ENCODE measurements around the gene MLC1.

MLC1 gene

DNA sequence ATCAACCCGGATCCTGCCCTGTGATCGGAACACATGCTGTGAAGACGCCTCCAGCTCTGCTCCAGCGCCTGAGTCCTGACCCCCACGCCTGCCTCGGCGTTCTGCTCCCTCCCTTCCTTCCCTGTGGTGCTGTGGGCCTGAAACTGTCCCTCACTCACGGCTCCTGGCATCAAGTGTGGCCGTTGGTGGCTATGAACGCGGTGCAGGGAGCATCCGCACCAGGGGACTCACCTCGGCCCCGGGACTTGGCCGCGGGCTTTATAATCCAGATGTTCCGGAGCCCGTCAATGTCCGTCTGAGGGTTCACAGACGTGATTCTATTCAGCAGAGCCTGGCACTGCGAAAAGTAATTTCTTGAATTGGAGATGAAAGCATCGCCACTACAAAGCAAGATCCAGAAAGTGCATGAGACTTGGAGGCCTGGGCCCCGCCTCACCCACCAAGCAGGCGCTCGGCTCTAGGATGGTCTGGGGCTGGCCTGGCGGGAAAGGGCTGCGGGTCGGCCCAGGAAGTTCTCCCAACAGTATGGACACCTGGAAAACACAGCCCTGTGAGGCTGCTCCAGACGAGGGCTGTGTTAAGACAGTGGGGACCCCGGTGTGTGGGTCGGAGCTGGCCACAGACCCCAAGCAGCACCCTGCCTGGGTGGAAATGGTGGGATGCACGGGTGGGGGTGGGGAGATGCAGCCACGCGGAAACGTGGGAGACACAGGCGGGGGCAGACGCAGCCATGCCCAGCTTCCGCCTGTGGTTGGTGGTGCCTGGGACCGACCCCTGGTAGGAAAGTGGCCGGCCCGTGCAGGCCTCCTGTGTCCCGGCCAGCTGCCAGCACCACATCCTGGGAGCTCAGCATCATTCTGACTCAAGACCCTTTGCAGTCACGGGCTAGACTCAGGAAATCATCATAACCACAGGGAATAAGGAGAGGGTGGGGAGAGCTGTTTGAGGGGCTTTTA is 50.8 kb downstream of the MLC1 start:
- DNase-seq = peak; percentile 55 to 60

DNA sequence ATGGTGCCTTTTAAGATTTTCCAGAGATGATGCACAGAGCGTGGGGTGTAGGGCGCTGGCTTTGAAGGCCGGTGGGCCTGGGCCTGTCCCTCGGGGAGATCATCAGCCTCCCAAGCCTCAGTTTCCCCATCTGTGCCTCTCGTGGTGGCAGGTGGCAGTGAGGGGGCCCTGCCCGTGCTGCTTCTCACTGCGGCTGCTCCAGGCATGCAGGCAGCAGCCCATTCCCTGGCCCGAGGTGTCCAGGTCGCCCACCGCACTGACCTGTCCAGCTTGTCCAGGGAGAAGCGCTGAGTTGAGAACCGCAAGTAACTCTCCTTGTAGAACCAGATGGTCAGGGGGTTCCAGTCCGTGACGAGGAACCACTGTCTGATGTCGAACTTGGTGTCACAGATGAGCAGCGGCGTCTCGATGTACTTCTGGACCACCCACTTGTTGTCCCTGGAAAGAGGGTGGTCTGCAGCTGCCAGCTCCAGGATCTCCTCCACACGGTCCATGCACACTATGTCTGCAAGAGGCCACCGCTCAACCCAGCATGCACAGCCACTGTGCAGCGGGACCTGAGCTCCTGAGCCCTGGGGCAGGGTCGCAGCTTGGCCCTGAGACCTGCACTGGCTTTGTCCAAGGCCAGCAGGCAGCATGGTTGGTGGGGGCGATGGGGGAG is 52.2 kb downstream of the MLC1 start:
- no peak for DNase-seq

DNA sequence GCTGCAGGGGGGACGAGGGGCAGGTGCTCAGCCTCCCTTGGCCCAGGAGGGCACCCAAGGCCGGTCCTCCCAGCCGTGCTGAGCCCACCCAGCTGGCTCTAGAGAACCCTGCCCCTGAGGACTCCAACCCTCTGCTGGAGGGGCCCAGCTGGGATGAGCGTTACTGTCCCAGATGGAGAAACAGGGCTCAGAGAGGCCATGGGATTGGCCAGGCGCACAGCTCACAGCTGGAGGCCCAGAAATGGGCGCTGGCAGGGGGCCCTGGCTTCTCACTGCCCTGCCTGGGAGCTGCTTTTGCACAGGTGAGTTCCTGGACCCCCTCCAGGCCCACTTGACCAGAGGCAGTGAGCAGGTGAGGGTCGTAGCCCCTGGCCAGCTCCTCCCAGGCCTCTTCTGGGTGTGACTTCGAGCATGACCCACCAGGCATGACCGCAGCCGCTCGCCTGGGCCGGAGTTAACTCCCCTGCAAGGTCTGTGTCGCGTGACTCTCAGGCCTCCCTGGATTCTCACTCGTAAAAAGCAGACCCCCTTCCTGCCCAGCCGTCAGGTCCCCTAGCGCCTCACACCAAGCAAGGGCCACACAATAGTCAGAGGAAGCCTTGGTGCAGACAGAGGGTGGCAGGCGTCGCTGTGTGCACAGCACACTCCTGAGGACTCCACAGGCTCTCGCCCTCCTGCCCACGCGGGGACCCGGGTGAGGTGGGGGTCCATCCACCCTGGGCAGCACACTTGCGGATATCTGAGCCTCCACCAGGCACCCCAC is 52.9 kb downstream of the MLC1 start:
- no peak for DNase-seq

DNA sequence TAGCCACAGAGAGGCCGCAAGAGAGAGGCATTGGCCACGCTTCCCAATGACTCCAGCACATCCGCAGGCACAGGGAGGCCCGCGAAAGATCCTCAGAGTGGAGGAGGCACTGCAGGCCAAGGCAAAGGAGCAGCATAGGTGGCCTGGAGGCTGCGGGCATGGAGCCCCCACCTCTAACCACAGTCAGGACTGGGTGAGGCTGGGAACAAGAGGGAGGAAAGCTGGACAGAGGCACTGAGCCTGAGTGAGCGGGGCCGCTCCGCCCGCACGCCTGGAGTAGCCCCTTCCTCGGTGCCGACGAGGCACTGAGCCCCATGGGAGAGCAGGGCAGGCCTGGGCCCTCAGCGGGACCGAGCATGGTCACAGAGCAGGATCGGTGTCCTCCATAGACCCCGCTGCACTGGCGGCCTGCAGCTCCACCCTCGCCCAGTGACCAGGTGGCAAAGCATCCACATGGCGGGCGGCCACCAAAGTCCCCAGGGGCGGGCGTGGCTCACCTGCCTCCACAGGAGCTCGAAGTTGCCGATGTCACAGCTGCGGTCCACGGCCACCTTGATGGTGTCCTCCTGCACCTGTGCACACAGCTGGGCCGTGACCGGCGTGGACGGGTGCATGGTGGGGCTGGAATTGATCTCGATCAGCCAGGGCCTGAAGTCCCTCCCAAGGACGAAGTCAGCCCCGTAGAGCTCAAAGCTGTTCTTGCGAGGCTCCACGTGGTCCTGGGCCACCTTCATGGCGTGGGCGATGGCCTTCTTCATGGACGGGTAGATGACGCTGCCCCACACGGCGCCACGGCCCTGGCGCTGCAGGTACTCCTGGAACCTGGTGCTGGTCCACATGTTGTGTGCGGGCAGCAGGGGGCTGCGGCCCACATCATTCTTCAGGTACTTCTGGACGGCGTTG is 53.8 kb downstream of the MLC1 start:
- DNase-seq = no peak

DNA sequence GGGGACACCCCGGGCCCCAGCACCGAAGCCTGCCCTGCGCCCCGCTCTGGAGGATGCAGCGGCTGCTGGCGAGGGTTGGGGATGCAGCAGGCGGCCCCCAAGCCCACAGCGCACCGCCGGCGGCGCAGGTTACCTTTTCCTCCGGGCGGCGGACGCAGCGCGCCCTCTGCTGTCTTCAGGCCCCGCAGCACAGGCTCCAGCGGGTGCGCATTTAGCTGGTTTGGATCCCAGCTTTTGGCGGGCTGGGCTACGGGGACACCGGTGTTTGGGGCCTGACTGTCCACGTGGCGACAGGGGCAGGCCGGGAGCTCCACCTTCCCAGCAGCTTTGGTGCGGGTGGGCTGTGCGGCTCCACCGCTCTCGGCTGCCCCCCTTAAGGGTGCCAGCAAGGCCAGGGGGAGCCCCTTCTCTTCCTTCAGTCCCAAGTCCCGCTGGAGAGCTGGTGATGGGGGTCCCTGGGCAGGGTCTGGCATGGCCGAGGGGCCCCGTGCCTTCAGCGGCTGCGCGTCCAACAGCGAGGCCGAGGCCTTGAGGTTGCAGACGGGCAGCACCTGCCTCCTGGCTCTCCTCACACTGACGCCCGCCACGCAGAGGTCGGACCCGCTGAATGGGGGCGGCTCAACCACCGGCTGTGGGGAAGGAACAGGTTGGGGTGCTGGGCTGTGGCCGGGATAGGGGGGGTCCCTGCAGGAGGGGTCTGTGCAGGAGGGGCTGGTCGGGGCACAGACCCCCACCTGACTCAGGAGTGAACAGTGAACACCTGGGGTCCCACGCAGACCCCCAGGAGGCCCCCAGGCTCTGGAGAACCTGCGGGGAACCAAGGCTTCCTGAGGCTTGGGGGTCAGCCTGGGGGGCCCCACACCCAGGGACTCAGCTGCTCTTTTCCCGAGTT is 54.7 kb downstream of the MLC1 start:
- peak; percentile 57 to 61 for DNase-seq

DNA sequence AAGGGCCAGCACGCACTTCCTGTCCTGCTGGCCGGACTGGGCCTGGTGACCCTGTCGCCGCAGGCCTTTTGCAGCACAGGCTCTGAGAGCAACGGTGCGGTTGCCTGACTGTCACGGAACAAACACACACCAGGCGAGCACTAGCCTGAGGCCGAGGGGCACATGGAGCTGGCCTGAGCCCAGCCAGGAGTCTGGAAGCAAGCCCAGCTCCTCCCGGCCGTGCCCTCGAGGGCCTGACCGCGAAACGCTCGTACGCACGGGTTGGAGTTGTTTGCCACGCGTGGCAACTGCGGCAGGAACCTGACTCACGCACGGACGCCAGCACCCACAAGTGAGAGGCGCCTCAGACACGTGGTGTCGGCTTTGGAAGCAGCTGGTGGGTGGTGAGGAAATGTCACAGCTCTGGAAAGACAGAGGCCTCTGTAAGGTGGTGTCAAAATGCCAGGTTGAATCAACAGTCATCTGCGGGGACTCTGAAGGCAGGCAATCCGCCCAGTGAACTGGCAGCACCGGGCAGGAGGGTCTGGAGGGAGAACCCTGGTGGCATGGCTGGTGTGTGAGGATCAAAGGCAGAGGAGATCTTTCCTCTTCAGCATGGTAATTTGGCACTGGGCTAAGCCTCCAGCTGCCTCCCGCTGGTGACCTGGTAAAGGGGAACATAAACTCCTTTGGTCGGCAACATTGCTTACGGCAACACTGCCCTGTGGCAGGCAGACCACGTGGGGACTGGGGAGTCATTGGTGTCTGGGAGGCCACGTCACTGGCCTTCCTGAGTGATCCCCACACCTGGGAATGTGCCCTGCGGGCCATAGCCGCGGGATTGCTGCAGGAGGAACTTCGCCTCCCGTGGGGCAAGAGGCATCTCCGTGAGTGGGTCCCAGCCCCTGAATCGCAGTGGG is 57.3 kb downstream of the MLC1 start:
- no peak for DNase-seq

DNA sequence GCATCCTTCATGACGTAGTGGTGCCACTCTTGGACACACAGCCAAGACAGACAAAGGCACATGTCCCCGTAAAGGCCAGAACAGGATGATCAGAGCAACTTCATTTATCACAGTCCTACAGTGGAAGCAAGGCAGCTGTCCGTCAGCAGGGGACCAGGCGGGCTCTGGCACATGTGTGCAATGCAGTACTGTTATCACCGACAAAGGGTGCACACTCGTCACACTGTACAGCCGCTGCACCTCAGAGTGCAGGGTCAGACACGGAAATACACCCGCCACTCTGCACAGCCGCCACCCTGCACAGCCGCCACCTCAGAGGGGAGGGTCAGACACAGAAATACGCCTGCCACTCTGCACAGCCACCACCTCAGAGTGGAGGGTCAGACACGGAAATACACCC is 59.2 kb downstream of the MLC1 start:
- no peak for DNase-seq

DNA sequence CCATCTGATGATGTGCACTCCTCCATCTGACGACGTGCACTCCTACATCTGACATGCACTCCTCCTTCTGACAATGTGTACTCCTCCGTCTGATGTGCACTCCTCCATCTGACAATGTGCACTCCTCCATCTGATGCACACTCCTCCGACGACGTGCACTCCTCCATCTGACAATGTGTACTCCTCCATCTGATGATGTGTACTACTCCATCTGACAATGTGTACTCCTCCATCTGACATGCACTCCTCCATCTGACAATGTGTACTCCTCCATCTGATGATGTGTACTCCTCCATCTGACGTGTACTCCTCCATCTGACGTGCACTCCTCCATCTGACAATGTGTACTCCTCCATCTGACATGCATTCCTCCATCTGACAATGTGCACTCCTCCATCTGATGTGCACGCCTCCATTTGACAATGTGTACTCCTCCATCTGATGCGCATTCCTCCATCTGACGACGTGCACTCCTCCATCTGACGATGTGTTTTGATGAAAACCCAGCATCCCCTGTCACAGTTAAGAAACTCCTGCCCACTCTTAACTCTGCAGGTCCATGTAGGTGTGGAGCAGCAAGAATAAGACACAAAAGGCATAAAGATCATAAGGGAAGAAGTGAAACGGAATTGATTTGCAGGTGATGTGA is 62.9 kb downstream of the MLC1 start:
- no peak for DNase-seq

DNA sequence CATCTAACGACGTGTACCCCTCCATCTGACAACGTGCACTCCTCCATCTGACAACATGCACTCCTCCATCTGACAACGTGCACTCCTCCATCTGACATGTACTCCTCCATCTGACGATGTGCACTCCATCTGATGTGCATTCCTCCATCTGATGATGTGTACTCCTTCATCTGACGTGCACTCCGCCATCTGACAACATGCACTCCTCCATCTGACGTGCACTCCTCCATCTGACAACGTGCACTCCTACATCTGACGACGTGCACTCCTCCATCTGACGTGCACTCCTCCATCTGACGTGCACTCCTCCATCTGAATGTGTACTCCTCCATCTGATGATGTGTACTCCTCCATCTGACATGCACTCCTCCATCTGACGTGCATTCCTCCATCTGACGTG is 64.6 kb downstream of the MLC1 start:
- DNase-seq = no peak

DNA sequence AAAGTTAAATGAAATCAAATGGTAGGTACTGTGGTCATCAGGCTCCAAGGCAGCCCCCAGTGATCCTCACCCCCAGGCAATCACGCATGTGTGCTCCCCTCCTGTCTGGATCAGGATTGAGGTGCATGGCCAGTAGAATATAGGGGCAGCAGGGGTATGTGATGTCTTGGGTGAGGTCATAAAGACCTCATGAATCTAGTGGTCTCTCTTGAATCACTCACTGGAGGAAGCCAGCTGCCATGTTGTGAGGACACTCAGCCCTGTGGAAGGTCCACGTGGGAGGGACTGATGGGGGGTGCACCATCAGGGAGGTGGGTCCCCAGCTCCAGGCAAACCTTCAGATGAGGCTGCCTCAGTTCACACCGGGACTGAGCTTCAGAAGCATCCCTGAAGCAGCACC is 65.9 kb downstream of the MLC1 start:
- DNase-seq = no peak

DNA sequence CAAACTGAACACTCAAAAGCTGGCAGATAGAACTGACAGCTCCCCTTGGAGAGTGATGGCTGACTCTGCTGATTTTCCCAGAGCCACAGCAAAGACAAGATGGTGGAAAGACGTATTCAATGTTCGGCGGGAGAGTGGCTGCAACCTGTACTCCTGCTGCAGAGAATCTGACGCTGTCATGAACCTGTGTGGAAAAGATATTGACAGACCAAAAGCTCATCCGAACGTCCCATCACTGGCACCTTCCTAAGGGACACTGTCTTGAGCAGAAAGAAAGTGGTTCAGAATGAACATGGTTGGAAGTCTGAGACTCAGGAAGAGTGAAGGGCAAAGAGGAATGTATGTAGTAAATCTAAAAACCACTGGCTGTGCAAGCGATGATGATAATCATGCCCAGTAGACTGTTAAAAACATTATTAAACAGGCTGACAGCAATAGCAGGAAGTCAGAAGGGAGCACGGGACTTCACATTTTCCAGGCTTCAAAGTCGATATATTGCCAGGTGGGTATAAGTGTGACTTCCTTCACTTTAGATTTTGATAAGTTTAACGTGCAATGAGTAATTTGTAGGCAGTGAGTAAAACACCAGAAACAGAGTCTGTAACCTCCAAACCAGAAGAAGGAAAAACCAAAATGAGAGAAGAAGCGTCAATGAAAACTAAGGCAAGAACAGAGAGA is 66.5 kb downstream of the MLC1 start:
- DNase-seq = no peak

DNA sequence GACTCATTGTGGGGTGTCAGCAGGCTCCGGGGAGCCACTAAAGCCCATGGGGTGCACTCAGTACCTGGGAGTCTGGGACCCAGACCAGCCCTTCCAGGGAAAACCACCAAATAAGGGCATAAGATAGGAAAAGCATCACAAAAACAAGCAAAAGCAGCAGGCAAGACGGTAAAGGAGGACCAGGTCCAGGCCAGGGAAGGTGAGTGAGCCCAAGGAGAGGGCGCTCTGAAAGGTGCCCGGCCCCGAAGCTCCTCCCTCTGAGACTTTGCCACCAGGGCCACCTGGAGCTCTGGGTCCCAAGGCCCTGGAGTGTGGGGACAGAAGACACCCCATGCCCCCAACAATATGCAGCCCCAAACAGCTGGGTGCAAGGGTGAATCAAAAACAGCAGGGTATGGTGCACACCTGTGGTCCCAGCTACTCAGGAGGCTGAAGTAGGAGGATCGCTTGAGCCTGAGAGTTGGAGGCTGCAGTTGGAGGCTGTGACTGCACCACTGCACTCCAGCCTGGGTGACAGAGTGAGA is 67.5 kb downstream of the MLC1 start:
- DNase-seq = no peak

DNA sequence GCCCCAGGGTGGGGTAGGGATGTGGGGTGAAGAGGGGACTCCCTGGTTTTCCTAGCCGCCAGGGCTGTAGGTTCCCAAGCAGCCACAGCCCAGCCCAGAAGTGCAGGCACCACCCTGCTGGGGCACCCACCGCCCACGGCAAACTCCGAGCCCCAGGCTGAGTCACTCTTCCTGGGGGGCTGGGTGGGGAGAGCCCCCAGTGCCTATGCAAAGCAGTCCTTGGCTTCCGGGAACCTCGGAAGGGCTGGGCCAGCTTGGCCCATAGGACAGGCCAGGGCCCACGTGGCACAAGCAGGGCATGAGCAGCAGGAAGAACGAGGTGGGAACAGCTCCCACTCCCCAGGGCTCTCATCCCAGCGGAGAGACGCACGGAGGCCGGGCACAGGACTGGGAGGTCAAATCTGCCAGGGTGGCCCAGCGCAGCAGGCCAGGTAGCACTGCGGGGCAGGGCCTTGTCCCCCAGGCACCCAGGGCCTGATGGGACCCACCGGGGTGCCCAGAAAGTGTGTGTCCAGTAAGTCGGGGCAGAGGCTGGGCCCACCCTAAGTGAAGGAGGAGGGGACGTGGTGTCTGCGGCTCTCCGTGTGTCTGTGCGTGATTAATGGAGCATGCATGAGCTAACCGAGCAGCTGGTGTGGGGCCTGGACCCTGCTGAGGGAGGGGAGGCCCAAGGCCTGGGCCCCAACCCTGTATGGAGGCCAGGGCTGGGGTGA is 68.1 kb downstream of the MLC1 start:
- DNase-seq = no peak

DNA sequence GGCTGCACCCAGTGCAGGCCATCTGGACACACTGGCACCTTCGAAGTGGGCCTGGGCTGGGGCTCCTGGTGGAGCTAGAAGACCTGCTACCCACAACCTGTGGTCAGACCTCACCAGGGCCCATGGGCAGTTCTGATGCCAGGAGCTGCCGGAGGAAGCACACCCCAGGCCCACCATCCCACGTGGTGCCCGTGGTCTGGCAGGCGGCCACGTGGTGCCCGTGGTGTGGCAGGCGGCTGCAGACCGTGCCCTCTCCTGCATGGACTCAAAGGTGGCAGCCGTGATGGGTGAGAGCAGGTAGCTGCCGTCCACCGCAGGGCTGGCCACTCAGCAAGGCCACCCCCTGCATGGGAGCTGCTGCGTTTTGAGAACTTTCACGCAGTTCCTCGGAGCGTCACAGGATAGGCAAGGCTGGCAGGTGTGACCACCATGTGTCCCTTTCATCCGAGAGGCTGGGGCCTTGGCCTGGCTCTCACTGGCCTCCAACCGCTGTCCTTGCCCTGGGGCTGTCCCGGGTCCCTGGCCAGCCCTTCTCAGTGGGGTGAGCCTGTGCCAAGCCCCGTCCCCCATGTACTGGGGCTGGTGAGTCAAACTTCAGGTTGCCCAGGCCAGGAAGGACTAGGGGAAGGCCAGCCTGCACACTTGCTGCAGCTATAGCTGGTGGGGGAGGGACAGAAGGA is 68.8 kb downstream of the MLC1 start:
- DNase-seq = no peak

DNA sequence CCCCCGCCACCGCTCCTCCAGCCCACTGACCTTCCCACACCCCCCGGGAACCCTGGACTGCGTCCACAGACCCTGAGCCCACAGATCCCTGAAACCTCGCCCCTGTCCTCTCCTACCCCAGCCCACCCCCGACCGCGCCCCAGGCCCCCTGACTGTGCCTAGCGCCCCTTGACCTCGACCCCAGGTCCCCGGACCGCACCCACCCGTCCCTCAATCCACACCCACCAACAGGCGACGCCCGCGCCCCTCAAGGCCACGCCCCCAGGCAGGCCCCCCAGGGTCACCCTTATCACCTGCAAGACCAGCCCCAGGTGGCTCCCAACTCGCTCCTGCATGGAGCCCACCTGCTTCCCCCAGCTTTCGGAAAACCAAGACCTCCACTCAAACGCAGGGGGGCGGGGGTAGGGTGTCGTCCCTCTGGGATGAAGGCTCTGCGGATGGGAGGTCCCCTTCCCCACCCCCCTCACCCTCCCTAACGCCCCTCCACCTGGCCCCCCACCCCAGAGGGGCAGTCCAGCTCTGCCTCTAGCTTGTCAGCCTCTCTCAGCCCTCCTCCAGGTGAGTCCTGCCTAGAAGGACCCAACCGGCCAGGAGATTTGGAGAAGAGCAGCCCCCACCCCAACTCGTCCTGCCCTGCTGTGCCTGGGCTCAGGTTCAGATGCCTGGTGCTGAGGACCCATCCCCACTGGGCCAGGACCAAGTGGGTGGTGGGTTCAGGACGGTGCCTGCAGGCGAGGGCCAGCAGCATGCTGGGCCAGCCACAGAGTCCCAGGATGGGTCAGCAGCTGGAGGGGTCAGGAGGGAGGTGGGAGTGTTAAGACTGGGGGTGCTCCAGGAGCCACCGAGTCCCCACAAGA is 69.5 kb downstream of the MLC1 start:
- no peak for DNase-seq

DNA sequence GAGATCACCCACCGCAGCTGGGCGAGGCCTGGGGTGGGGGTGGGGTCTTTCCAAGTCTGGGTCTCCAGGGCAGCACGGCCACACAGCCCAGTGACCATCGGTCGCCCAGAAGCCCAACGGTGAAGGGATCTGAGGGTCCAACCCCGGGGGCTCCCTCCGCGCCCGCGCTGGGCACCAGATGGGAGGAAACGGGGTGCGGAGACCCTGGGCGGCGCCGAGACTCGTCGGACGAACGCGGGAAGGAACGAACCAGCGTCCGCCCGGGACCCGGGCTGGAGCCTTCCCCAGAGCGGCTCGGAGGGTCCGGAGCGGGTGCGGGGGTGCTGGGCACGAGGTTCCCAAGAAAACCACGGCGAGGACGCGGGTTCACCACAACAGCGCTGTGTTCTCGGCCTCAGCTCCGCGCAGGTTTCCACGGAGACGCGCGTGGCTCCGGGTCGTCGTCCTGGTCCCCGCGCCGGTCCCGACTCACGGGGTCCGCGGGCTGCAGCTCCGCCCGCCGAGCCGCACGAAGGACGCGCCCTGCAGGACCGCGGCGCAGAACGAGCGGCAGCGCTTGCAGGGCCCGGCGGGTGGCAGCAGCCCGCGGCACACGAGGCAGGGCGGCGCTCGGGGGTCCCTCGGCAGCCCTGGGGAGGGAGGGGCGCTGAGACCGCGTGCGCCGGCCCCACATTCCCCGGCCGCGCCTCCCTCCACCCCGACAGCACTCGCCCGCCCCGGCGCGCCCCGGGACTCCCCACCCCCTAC is 70.4 kb downstream of the MLC1 start:
- no peak for DNase-seq

Data from Kasumi-1 (cell line).